SK-N-SH (cell line): ENCODE data around the gene TCL1B. TPM values are rescaled to one million over a fixed set of nuclear protein-coding genes. Genes with fewer than 3 reads are reported as not detected.

Experiments used
- CTCF ChIA-PET: fragments of 300-600, 350-600 bp; formaldehyde crosslinking; extraction: SDS; loops from one replicate; lab custom pipeline; 2021; lab: Yijun Ruan, JAX
- POLR2A ChIA-PET: fragments of 350-600 bp; sonication (Branson Sonifier 250); formaldehyde crosslinking; extraction: SDS; loops from one replicate; lab custom pipeline; 2020; ENCODE audit warnings: antibody characterized with exemption, inconsistent platforms; lab: Yijun Ruan, JAX
- DNase-seq: peaks from one replicate; pipeline ENCODE4 v3.0.0; 2012
- H2AFZ ChIP-seq: fragments of 200-600 bp; sonication (generic); 2 replicates; pipeline ENCODE4 v1.8.1; 2016; ENCODE audit warnings: antibody characterized with exemption, mild to moderate bottlenecking, low read depth
- H3F3A ChIP-seq: fragments of 200-600 bp; sonication (generic); replicated peaks from 2 replicates; pipeline ENCODE3; 2016; ENCODE audit warnings: antibody characterized with exemption, mild to moderate bottlenecking; ENCODE audit not compliant: insufficient read depth
- H3K27ac ChIP-seq, 2 experiments: fragments of 200-500 bp in 1 of 2; fragments of 200-600 bp in 1 of 2; sonication (Bioruptor generic) in 1 of 2; sonication (generic), shearing (Covaris generic) in 1 of 2; 2 replicates each; pipeline versions ENCODE4 v1.5.1 to v1.6.1; 2014 to 2016; ENCODE audit warnings: low read depth in 2 of 2, inconsistent platforms in 1 of 2, low read length in 1 of 2, mild to moderate bottlenecking in 1 of 2, mixed read lengths in 1 of 2
- H3K27me3 ChIP-seq: fragments of 200-600 bp; sonication (generic), shearing (Covaris generic); 2 replicates; pipeline ENCODE4 v1.6.1; 2016; ENCODE audit warnings: mixed run types; ENCODE audit not compliant: insufficient read depth
- H3K36me3 ChIP-seq, 2 experiments: fragments of 200-500 bp in 1 of 2; fragments of 200-600 bp in 1 of 2; sonication (Bioruptor generic) in 1 of 2; sonication (generic) in 1 of 2; replicated peaks in 1 of 2; 2 replicates each; pipeline versions ENCODE3 to v1.5.1; 2014 to 2016; ENCODE audit warnings: low read length in 1 of 2, mild to moderate bottlenecking in 1 of 2; ENCODE audit not compliant: insufficient read depth in 2 of 2, control insufficient read depth in 1 of 2
- H3K4me1 ChIP-seq, 2 experiments: fragments of 200-500 bp in 1 of 2; fragments of 200-600 bp in 1 of 2; sonication (Bioruptor generic) in 1 of 2; sonication (generic), shearing (Covaris generic) in 1 of 2; 2 replicates each; pipeline versions ENCODE4 v1.5.1 to v1.6.1; 2014 to 2016; ENCODE audit warnings: low read depth in 1 of 2, low read length in 1 of 2, mixed run types in 1 of 2; ENCODE audit not compliant: insufficient read depth in 2 of 2, control insufficient read depth in 1 of 2
- H3K4me2 ChIP-seq: fragments of 200-600 bp; sonication (generic), shearing (Covaris generic); 2 replicates; pipeline ENCODE4 v1.6.1; 2017; ENCODE audit warnings: mixed run types
- H3K4me3 ChIP-seq, 2 experiments: fragments of 200-500 bp in 1 of 2; fragments of 200-600 bp in 1 of 2; sonication (Bioruptor generic) in 1 of 2; sonication (generic), shearing (Covaris generic) in 1 of 2; 2 replicates each; pipeline versions ENCODE4 v1.5.1 to v1.8.1; 2014 to 2016; ENCODE audit warnings: low read depth in 2 of 2, inconsistent platforms in 1 of 2, low read length in 1 of 2, mild to moderate bottlenecking in 1 of 2, mixed read lengths in 1 of 2, moderate library complexity in 1 of 2
- H3K79me2 ChIP-seq: fragments of 200-600 bp; sonication (generic); 2 replicates; pipeline ENCODE4 v1.8.1; 2017; ENCODE audit warnings: mild to moderate bottlenecking; ENCODE audit not compliant: insufficient read depth
- H3K9ac ChIP-seq: fragments of 200-600 bp; sonication (generic); 2 replicates; pipeline ENCODE4 v1.6.1; 2017; ENCODE audit warnings: mixed run types
- H3K9me2 ChIP-seq: fragments of 200-600 bp; sonication (generic); 2 replicates; pipeline ENCODE4 v1.6.1; 2017; ENCODE audit warnings: mixed run types
- H3K9me3 ChIP-seq: fragments of 200-600 bp; sonication (generic); 2 replicates; pipeline ENCODE4 v1.6.1; 2017; ENCODE audit warnings: mixed run types, mild to moderate bottlenecking, moderate library complexity
- H4K20me1 ChIP-seq: fragments of 200-600 bp; sonication (generic); 2 replicates; pipeline ENCODE4 v1.6.1; 2017; ENCODE audit warnings: mild to moderate bottlenecking, mixed run types; ENCODE audit not compliant: insufficient read depth
- ELF1 ChIP-seq: IDR thresholded peaks from 2 replicates; pipeline ENCODE4 v1.4.0; 2012
- FOSL2 ChIP-seq: IDR thresholded peaks from 2 replicates; pipeline ENCODE4 v1.4.0; 2012; ENCODE audit warnings: low read depth, mild to moderate bottlenecking, moderate library complexity, borderline replicate concordance
- FOXM1 ChIP-seq: IDR thresholded peaks from 2 replicates; pipeline ENCODE4 v1.4.0; 2012; ENCODE audit warnings: low read depth, mild to moderate bottlenecking
- GABPA ChIP-seq: IDR thresholded peaks from 2 replicates; pipeline ENCODE4 v1.4.0; 2012; ENCODE audit warnings: low read depth, mild to moderate bottlenecking
- GATA2 ChIP-seq: sonication (generic); formaldehyde crosslinking; IDR thresholded peaks from 2 replicates; pipeline ENCODE4 v1.5.0; 2020; ENCODE audit warnings: mild to moderate bottlenecking, missing genetic modification reagents
- JUND ChIP-seq: IDR thresholded peaks from 2 replicates; pipeline ENCODE4 v1.4.0; 2012
- MXI1 ChIP-seq: IDR thresholded peaks from 2 replicates; pipeline ENCODE4 v1.6.1; 2012; ENCODE audit warnings: mild to moderate bottlenecking, low read depth, low read length, improper control_type of control experiment
- NRF1 ChIP-seq: IDR thresholded peaks from 2 replicates; pipeline ENCODE4 v1.6.1; 2012; ENCODE audit warnings: low read depth, mild to moderate bottlenecking, low read length
- POLR2AphosphoS5 ChIP-seq: IDR thresholded peaks from 2 replicates; pipeline ENCODE4 v1.6.1; 2012; ENCODE audit warnings: low read depth, low read length
- RAD21 ChIP-seq: IDR thresholded peaks from 2 replicates; pipeline ENCODE4 v1.6.1; 2012; ENCODE audit warnings: mild to moderate bottlenecking, low read length
- RCOR1 ChIP-seq: fragments of 150-350 bp; IDR thresholded peaks from 2 replicates; pipeline ENCODE4 v1.6.1; 2017; ENCODE audit warnings: antibody characterized with exemption, low read length
- RFX5 ChIP-seq: IDR thresholded peaks from 2 replicates; pipeline ENCODE4 v1.6.1; 2012; ENCODE audit warnings: mild to moderate bottlenecking, improper control_type of control experiment, low read length
- RXRA ChIP-seq: IDR thresholded peaks from 2 replicates; pipeline ENCODE4 v1.4.0; 2012; ENCODE audit warnings: low read depth, mild to moderate bottlenecking, borderline replicate concordance
- SIN3A ChIP-seq: IDR thresholded peaks from 2 replicates; pipeline ENCODE4 v1.6.1; 2012; ENCODE audit warnings: low read depth, mild to moderate bottlenecking, low read length, moderate library complexity, borderline replicate concordance
- TCF12 ChIP-seq: IDR thresholded peaks from 2 replicates; pipeline ENCODE4 v1.4.0; 2012
- TEAD4 ChIP-seq: IDR thresholded peaks from 2 replicates; pipeline ENCODE4 v1.4.0; 2012; ENCODE audit warnings: mild to moderate bottlenecking, borderline replicate concordance; ENCODE audit not compliant: insufficient read depth
- WGBS: methylation state at CpG from one replicate; pipeline ENCODE4 v1.1.6; 2017; ENCODE audit warnings: low lambda C conversion rate; 5-methylcytosine and 5-hydroxymethylcytosine counted together
- polyA plus RNA-seq, 3 experiments: library from polyadenylated mRNA; depleted of rRNA; stranded (reverse); fragments of >200 nt; gene quantifications; 2 replicates each; pipeline ENCODE4 v1.2.3, GENCODE V29; 2012
- TF ChIP-seq, protein P1 (sequence below): fragments of 200-600 bp; sonication (generic); IDR thresholded peaks from 2 replicates; pipeline ENCODE4 v1.6.1; 2017; ENCODE audit warnings: antibody characterized with exemption, mild to moderate bottlenecking, moderate library complexity
- TF ChIP-seq, protein P2 (sequence below): IDR thresholded peaks from 2 replicates; pipeline ENCODE4 v1.4.0; 2012; ENCODE audit warnings: low read depth
- TF ChIP-seq, protein P3 (sequence below): IDR thresholded peaks from 2 replicates; pipeline ENCODE4 v1.4.0; 2012; ENCODE audit warnings: low read depth, borderline replicate concordance

TCL1B gene
- polyA plus RNA-seq, 1 of the 3 experiments (the other 2 are of a cell fraction) = not detected

DNA sequence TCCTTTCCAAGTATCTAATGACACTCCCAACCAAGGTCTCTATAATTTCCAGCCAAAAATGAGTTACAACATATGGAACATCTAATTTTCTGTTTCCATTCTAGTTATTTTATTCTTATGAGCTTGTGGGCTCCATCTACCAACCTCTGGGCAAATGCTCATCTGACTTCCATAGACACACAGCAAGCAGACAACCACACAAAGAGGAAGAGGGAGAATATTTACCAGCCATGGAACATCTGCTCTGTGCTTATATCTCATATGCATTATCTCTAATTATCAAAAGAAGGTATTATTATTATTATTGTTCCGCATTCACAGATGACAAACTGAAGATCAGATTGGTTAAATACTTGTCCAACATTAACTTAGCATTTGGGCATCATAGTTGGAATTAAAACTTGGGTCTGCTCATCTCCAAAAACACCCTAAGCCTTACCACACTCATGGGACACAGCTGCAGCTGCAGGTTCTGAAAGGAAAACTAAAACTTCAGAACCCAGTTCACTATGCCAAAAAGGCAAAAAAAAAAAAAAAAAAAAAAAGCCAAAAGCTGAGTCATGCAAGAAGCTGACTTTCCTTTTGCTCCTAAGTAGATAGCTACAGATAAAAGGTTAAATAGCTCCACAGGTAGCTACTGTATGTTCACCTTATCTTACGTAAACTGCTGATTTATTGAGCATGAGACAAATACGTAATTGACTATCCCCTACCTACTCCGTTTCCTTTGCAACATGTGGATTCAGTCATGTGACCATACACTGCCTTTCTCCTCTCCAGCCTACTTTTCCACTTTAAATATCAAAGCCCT is 23.6 kb upstream of the TCL1B start:
- CTCF ChIA-PET = interaction anchor here (1.3 kb wide), 1 partner anchor 111 kb away, joined by 5 read pairs; no protein-coding TSS in a partner anchor

DNA sequence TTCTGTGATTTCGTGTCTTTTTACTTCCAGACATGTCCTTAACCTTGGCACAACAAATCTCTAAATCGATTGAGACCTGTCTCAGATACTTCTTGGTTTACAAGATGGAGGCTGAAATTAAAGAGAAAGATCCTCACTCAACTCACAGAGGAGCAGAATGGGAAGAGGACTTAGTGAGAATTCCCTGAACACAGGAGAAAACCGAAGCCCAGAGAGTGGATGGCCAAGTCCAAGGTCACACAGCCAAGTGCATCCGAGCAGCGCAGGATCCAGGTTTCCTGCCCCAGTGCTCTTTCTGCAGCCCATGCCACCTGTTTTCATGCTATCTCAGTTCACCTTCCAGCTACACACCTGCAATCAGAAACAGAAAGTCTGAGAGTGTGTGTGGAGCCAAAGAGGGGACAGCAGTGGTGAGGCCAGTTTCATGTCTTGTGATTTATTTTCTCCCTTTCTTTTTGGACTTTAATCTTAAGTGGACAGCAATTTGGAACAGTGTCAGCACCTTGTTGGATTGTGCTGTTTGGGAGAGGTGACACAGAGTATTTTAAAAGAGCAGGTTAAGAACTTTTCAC is 22.9 kb upstream of the TCL1B start:
- POLR2A ChIA-PET = no interaction called here

More for the DNA sequence above, 23.6 kb upstream of the TCL1B start:
- Histone ChIP-seq H3K27ac (no peak overlapping the region), H3K4me1 (peaks cover 0 to 18% of the 10 kb centered on the region in 2 experiments; a peak in 1 of 4 replicates), H3K27me3 (no peaks in the 10 kb centered on the region), H3K9ac (no peak overlapping the region), H3K4me2 (no peak overlapping the region), H4K20me1 (no peaks in the 10 kb centered on the region), H3K9me3 (no peaks in the 10 kb centered on the region), H3K79me2 (no peaks in the 10 kb centered on the region), H3F3A (no peaks in the 10 kb centered on the region), H3K36me3 (no peaks in the 10 kb centered on the region), H3K9me2 (no peaks in the 10 kb centered on the region), H2AFZ (no peak overlapping the region), H3K4me3 (no peak overlapping the region)
- TF ChIP-seq GATA2 (CRISPR knock-in tag) = no peak
- TF ChIP-seq FOXM1 = no peak
- TF ChIP-seq RXRA = no peak
- TF ChIP-seq POLR2AphosphoS5 = no peak
- no peak for DNase-seq
- WGBS = 65% methylated on average over 4 of the region's 4 CpGs
- POLR2A ChIA-PET = no interaction called here

DNA sequence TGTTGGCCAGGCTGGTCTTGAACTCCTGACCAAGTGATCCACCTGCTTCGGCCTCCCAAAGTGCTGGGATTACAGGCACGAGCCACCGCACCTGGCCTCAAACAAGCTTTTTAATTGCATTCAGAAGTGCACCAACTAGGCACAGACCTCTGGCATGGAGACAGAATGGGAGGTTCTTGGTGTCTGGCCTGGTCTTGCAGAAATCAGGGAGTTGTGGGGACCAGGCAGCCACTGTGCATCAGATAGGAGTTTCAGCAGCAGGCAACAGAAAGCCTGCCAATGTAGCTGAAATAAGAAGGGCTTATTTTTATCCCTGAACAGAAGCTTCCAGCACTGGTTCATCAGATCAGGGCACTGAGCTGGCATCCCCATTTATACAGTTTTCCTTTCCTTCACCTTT is 22.2 kb upstream of the TCL1B start:
- Histone ChIP-seq H3K9ac (no peak overlapping the region), H4K20me1 (no peaks in the 10 kb centered on the region), H3K27me3 (no peaks in the 10 kb centered on the region), H3K9me3 (no peaks in the 10 kb centered on the region), H2AFZ (no peak overlapping the region), H3K4me3 (no peak overlapping the region), H3K27ac (no peak overlapping the region; a peak in 1 of 4 replicates), H3K36me3 (no peaks in the 10 kb centered on the region), H3F3A (no peaks in the 10 kb centered on the region), H3K79me2 (no peaks in the 10 kb centered on the region), H3K9me2 (no peaks in the 10 kb centered on the region), H3K4me2 (no peak overlapping the region), H3K4me1 (peaks cover 0 to 18% of the 10 kb centered on the region in 2 experiments; a peak in 1 of 4 replicates)
- no peak for DNase-seq
- ChIA-PET CTCF (interaction anchor here (0.7 to 1.3 kb wide), 2 partner anchors 8 to 16 kb away, joined by 3 to 6 read pairs; no protein-coding TSS in a partner anchor), POLR2A (no interaction called here)
- WGBS = no CpG with 5 or more reads among the region's 3 CpGs
- TF ChIP-seq GATA2 (CRISPR knock-in tag) (no peak), JUND (no peak), NRF1 (no peak), GABPA (no peak), TCF12 (no peak), RCOR1 (no peak), RAD21 (no peak), ELF1 (no peak), RFX5 (no peak), SIN3A (no peak), MXI1 (no peak)
- TF ChIP-seq, protein P1, sequence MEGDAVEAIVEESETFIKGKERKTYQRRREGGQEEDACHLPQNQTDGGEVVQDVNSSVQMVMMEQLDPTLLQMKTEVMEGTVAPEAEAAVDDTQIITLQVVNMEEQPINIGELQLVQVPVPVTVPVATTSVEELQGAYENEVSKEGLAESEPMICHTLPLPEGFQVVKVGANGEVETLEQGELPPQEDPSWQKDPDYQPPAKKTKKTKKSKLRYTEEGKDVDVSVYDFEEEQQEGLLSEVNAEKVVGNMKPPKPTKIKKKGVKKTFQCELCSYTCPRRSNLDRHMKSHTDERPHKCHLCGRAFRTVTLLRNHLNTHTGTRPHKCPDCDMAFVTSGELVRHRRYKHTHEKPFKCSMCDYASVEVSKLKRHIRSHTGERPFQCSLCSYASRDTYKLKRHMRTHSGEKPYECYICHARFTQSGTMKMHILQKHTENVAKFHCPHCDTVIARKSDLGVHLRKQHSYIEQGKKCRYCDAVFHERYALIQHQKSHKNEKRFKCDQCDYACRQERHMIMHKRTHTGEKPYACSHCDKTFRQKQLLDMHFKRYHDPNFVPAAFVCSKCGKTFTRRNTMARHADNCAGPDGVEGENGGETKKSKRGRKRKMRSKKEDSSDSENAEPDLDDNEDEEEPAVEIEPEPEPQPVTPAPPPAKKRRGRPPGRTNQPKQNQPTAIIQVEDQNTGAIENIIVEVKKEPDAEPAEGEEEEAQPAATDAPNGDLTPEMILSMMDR = no peak
- TF ChIP-seq, protein P2, sequence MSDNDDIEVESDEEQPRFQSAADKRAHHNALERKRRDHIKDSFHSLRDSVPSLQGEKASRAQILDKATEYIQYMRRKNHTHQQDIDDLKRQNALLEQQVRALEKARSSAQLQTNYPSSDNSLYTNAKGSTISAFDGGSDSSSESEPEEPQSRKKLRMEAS = no peak
- TF ChIP-seq, protein P3, sequence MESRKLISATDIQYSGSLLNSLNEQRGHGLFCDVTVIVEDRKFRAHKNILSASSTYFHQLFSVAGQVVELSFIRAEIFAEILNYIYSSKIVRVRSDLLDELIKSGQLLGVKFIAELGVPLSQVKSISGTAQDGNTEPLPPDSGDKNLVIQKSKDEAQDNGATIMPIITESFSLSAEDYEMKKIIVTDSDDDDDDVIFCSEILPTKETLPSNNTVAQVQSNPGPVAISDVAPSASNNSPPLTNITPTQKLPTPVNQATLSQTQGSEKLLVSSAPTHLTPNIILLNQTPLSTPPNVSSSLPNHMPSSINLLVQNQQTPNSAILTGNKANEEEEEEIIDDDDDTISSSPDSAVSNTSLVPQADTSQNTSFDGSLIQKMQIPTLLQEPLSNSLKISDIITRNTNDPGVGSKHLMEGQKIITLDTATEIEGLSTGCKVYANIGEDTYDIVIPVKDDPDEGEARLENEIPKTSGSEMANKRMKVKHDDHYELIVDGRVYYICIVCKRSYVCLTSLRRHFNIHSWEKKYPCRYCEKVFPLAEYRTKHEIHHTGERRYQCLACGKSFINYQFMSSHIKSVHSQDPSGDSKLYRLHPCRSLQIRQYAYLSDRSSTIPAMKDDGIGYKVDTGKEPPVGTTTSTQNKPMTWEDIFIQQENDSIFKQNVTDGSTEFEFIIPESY = no peak

More for the DNA sequence above, 22.9 kb upstream of the TCL1B start:
- Histone ChIP-seq H4K20me1 (no peaks in the 10 kb centered on the region), H3K4me2 (no peak overlapping the region), H3K9me3 (no peaks in the 10 kb centered on the region), H3K4me3 (no peak overlapping the region), H2AFZ (no peak overlapping the region), H3K27ac (no peak overlapping the region), H3K36me3 (no peaks in the 10 kb centered on the region), H3K9ac (no peak overlapping the region), H3K9me2 (no peaks in the 10 kb centered on the region), H3F3A (no peaks in the 10 kb centered on the region), H3K27me3 (no peaks in the 10 kb centered on the region), H3K79me2 (no peaks in the 10 kb centered on the region), H3K4me1 (peaks cover 0 to 18% of the 10 kb centered on the region in 2 experiments; a peak in 1 of 4 replicates)
- CTCF ChIA-PET = interaction anchor here (1.3 kb wide), 1 partner anchor 7 kb away, joined by 6 read pairs; no protein-coding TSS in a partner anchor
- WGBS = 47% methylated on average over 5 of the region's 5 CpGs
- TF ChIP-seq GATA2 (CRISPR knock-in tag) (no peak), TCF12 (no peak), TEAD4 (no peak), FOSL2 (no peak), RCOR1 (no peak)
- no peak for DNase-seq
